CD4-positive, alpha-beta T cell treated with Interleukin-17A for 1 hour (primary cell): Measurements from ENCODE around the gene VIPR2.

Experiments
- DNase-seq: peaks from one replicate; pipeline ENCODE4 v3.0.0-alpha.2; 2020

Gene VIPR2

GRCh38 chr7:159035571-159036073, 109.0 kb downstream of the VIPR2 start:
- no peak for DNase-seq

GRCh38 chr7:159034988-159035387, 109.7 kb downstream of the VIPR2 start:
- no peak for DNase-seq

GRCh38 chr7:159034394-159034793, 110.3 kb downstream of the VIPR2 start:
- no peak for DNase-seq

GRCh38 chr7:159033956-159034355, 110.7 kb downstream of the VIPR2 start:
- DNase-seq = no peak

- DNase-seq = no peak
These were observed 111.2 kb downstream of the VIPR2 start for GRCh38 chr7:159033473-159033825.

GRCh38 chr7:159032753-159033472, 111.8 kb downstream of the VIPR2 start:
- DNase-seq = no peak

GRCh38 chr7:159032322-159032721, 112.3 kb downstream of the VIPR2 start:
- DNase-seq = no peak

GRCh38 chr7:159031750-159032149, 112.9 kb downstream of the VIPR2 start:
- no peak for DNase-seq

GRCh38 chr7:159031135-159031701, 113.4 kb downstream of the VIPR2 start:
- no peak for DNase-seq

GRCh38 chr7:159030490-159031134, 114.1 kb downstream of the VIPR2 start:
- no peak for DNase-seq

GRCh38 chr7:159028508-159029401, 115.9 kb downstream of the VIPR2 start:
- no peak for DNase-seq

- no peak for DNase-seq
These were observed 116.7 kb downstream of the VIPR2 start for GRCh38 chr7:159027789-159028507.

- no peak for DNase-seq
These were observed 117.4 kb downstream of the VIPR2 start for GRCh38 chr7:159027056-159027788.

GRCh38 chr7:159026271-159027055, 118.2 kb downstream of the VIPR2 start:
- no peak for DNase-seq

GRCh38 chr7:159025161-159025779, 119.4 kb downstream of the VIPR2 start:
- no peak for DNase-seq

- DNase-seq = no peak
These were observed 120.3 kb downstream of the VIPR2 start for GRCh38 chr7:159024280-159024951.

GRCh38 chr7:159023746-159024145, 120.9 kb downstream of the VIPR2 start:
- no peak for DNase-seq

- no peak for DNase-seq
These were observed 121.5 kb downstream of the VIPR2 start for GRCh38 chr7:159023206-159023605.

GRCh38 chr7:159022238-159022993, 122.3 kb downstream of the VIPR2 start:
- DNase-seq = no peak
